ENCODE results near the gene TMEM185B.

TMEM185B gene

GRCh38 chr2:120247851-120248250, 24.7 kb upstream of the TMEM185B start:
- TF ChIP-seq NFIC (IDR thresholded peaks at IDR 0.05) (no peak), FOXM1 (IDR thresholded peaks at IDR 0.05; ENCODE audit: borderline replicate concordance, low read depth) (no peak), TCF12 (IDR thresholded peaks at IDR 0.05; ENCODE audit: low read depth) (no peak), MAX (IDR thresholded peaks at IDR 0.05) (no peak), CREB1 (IDR thresholded peaks at IDR 0.05; ENCODE audit: low read depth) (no peak), EP300 (IDR thresholded peaks at IDR 0.05; ENCODE audit: borderline replicate concordance) (no peak), TAF1 (IDR thresholded peaks at IDR 0.05; ENCODE audit: low read depth) (no peak), REST (IDR thresholded peaks at IDR 0.05; ENCODE audit: low read depth) (no peak), USF1 (IDR thresholded peaks at IDR 0.05) (no peak), RAD21 (IDR thresholded peaks at IDR 0.05; ENCODE audit: low read depth) (no peak), TEAD4 (IDR thresholded peaks at IDR 0.05) (no peak), EGR1 (IDR thresholded peaks at IDR 0.05) (no peak), CEBPB (IDR thresholded peaks at IDR 0.05) (no peak), ZBTB7A (IDR thresholded peaks at IDR 0.05; ENCODE audit: low read depth) (no peak), YY1 (IDR thresholded peaks at IDR 0.05; ENCODE audit: low read depth) (no peak)

- TF ChIP-seq TCF12 (IDR thresholded peaks at IDR 0.05; ENCODE audit: low read depth) (no peak), CEBPB (IDR thresholded peaks at IDR 0.05) (no peak), ZBTB7A (IDR thresholded peaks at IDR 0.05; ENCODE audit: low read depth) (no peak), TEAD4 (IDR thresholded peaks at IDR 0.05) (no peak), NFIC (IDR thresholded peaks at IDR 0.05) (no peak), RAD21 (IDR thresholded peaks at IDR 0.05; ENCODE audit: low read depth) (no peak), CREB1 (IDR thresholded peaks at IDR 0.05; ENCODE audit: low read depth) (no peak), FOXM1 (IDR thresholded peaks at IDR 0.05; ENCODE audit: borderline replicate concordance, low read depth) (no peak), YY1 (IDR thresholded peaks at IDR 0.05; ENCODE audit: low read depth) (no peak), USF1 (IDR thresholded peaks at IDR 0.05) (no peak), TAF1 (IDR thresholded peaks at IDR 0.05; ENCODE audit: low read depth) (no peak), EGR1 (IDR thresholded peaks at IDR 0.05) (no peak), EP300 (IDR thresholded peaks at IDR 0.05; ENCODE audit: borderline replicate concordance) (no peak), REST (IDR thresholded peaks at IDR 0.05; ENCODE audit: low read depth) (no peak), MAX (IDR thresholded peaks at IDR 0.05) (no peak)
Measured at GRCh38 chr2:120246546-120247300, 23.5 kb upstream of the TMEM185B start.

GRCh38 chr2:120245520-120246332, 22.5 kb upstream of the TMEM185B start:
- TF ChIP-seq USF1 (IDR thresholded peaks at IDR 0.05) (peak; percentile 17; the same call in 1 of the 2 replicates), TCF12 (IDR thresholded peaks at IDR 0.05; ENCODE audit: low read depth) (peak; percentile 99), EGR1 (IDR thresholded peaks at IDR 0.05) (no peak), MAX (IDR thresholded peaks at IDR 0.05) (peak; percentile 76), FOXM1 (IDR thresholded peaks at IDR 0.05; ENCODE audit: borderline replicate concordance, low read depth) (peak; percentile 79), NFIC (IDR thresholded peaks at IDR 0.05) (peak; percentile 91), EP300 (IDR thresholded peaks at IDR 0.05; ENCODE audit: borderline replicate concordance) (peak; percentile 94), CEBPB (IDR thresholded peaks at IDR 0.05) (peak; percentile 99), TAF1 (IDR thresholded peaks at IDR 0.05; ENCODE audit: low read depth) (no peak), TEAD4 (IDR thresholded peaks at IDR 0.05) (peak; percentile 85), ZBTB7A (IDR thresholded peaks at IDR 0.05; ENCODE audit: low read depth) (peak; percentile 79), REST (IDR thresholded peaks at IDR 0.05; ENCODE audit: low read depth) (no peak), YY1 (IDR thresholded peaks at IDR 0.05; ENCODE audit: low read depth) (0 out of 2 replicates have a peak, but pooled peaks have one; percentile 25)

Measured in Ishikawa (cell line).